Non-pigmented ciliary epithelial cell (primary cell): ENCODE data around the gene SLC25A26.
A peak's percentile ranks its signal among the peaks of the same experiment; 100 is the strongest.
"Not testable (repeated sequence)": the region's sequence is repeated elsewhere in the genome, so short reads cannot be mapped to it uniquely, and the experiment has no call there.

Source experiments
- DNase-seq: peaks from one replicate; pipeline ENCODE4 v3.0.0-alpha.2; 2010; ENCODE audit warnings: low read depth

The SLC25A26 gene

GRCh38 chr3:66270288-66270687 lies 49.5 kb downstream of the SLC25A26 start:
- no peak for DNase-seq

- DNase-seq: no peak
These were observed 49.9 kb downstream of the SLC25A26 start for GRCh38 chr3:66270701-66271100.

- DNase-seq: no peak
These were observed 50.4 kb downstream of the SLC25A26 start for GRCh38 chr3:66271231-66271630.

GRCh38 chr3:66272016-66272415 lies 51.2 kb downstream of the SLC25A26 start:
- no peak for DNase-seq

GRCh38 chr3:66274837-66275236 lies 54.0 kb downstream of the SLC25A26 start:
- DNase-seq: not testable (repeated sequence)

GRCh38 chr3:66276705-66277274 lies 56.0 kb downstream of the SLC25A26 start:
- peak; percentile 57 for DNase-seq

GRCh38 chr3:66279168-66279567 lies 58.4 kb downstream of the SLC25A26 start:
- DNase-seq: no peak

GRCh38 chr3:66280304-66280703 lies 59.5 kb downstream of the SLC25A26 start:
- no peak for DNase-seq

- not testable (repeated sequence) for DNase-seq
These were observed 71.1 kb downstream of the SLC25A26 start for GRCh38 chr3:66291922-66292321.

- DNase-seq: no peak
These were observed 76.6 kb downstream of the SLC25A26 start for GRCh38 chr3:66297260-66297873.

GRCh38 chr3:66297900-66298299 lies 77.1 kb downstream of the SLC25A26 start:
- DNase-seq: peak; percentile 55

- no peak for DNase-seq
These were observed 77.8 kb downstream of the SLC25A26 start for GRCh38 chr3:66298591-66298990.

GRCh38 chr3:66299085-66299484 lies 78.3 kb downstream of the SLC25A26 start:
- not testable (repeated sequence) for DNase-seq

GRCh38 chr3:66299891-66300290 lies 79.1 kb downstream of the SLC25A26 start:
- DNase-seq: no peak

- no peak for DNase-seq
These were observed 81.5 kb downstream of the SLC25A26 start for GRCh38 chr3:66302288-66302687.

- DNase-seq: no peak
These were observed 82.7 kb downstream of the SLC25A26 start for GRCh38 chr3:66303491-66303901.

GRCh38 chr3:66304293-66304692 lies 83.5 kb downstream of the SLC25A26 start:
- DNase-seq: no peak

GRCh38 chr3:66306086-66306485 lies 85.3 kb downstream of the SLC25A26 start:
- DNase-seq: not testable (repeated sequence)

- not testable (repeated sequence) for DNase-seq
These were observed 86.2 kb downstream of the SLC25A26 start for GRCh38 chr3:66306991-66307390.

- no peak for DNase-seq
These were observed 91.2 kb downstream of the SLC25A26 start for GRCh38 chr3:66312039-66312438.

- DNase-seq: no peak
These were observed 93.7 kb downstream of the SLC25A26 start for GRCh38 chr3:66314455-66314854.

- no peak for DNase-seq
These were observed 97.1 kb downstream of the SLC25A26 start for GRCh38 chr3:66317750-66318376.

GRCh38 chr3:66320390-66320789 lies 99.6 kb downstream of the SLC25A26 start:
- DNase-seq: no peak

GRCh38 chr3:66322436-66322835 lies 101.6 kb downstream of the SLC25A26 start:
- DNase-seq: no peak
